GM10248 (cell line): ENCODE results near the gene CCDC175.

Experiments
- CTCF ChIA-PET: fragments of 300-600 bp; sonication (Branson Sonifier 250); formaldehyde crosslinking; extraction: SDS; loops from one replicate; lab custom pipeline; 2021; ENCODE audit warnings: antibody characterized with exemption; lab: Yijun Ruan, JAX
- POLR2A ChIA-PET: fragments of 350-650 bp; sonication (Branson Sonifier 250); formaldehyde crosslinking; extraction: SDS; loops from one replicate; lab custom pipeline; 2020; ENCODE audit warnings: antibody characterized with exemption; lab: Yijun Ruan, JAX
- DNase-seq: peaks from one replicate; pipeline ENCODE4 v3.0.0; 2012; ENCODE audit errors: extremely low spot score
- TF ChIP-seq, protein P1 (sequence below): IDR thresholded peaks from 2 replicates; pipeline ENCODE4 v1.5.1; 2012; ENCODE audit warnings: mild to moderate bottlenecking, low read depth; ENCODE audit errors: extremely low read depth, missing control alignments, control extremely low read depth

Gene CCDC175

DNA sequence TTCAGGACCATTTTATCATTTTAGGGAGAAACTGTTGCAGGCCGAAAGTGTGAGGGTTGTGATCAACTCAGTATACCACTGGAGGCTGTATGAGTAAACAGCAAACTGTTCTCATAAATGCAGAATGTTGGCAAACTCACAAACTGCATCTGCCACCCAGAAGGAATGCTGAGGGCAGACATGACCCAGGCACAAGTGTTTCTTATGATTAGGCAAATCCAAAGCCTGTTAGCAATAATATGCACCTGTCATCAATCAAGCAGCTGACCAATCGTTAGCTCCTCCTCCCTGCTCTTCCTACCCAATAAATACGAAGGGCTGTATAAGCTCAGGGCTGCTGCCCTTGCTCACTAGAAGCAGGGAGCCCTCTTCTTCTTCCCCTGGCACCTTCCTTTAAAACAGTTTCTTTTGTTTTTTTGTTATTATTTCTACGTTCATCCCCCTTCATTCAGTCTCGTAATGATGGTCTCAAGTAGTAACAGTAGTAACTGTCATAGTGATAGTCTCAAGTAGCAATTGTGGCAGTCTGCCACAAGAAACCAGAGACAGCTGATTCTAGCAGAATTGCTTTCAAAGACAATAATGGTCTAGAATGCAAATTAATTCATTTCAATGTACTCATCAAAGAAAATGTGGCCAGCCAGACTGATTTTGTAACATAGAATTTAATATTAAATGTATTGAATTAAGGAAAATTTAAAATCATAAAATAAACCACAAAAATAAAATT lies 15.2 kb upstream of the CCDC175 start:
- TF ChIP-seq, protein P1, sequence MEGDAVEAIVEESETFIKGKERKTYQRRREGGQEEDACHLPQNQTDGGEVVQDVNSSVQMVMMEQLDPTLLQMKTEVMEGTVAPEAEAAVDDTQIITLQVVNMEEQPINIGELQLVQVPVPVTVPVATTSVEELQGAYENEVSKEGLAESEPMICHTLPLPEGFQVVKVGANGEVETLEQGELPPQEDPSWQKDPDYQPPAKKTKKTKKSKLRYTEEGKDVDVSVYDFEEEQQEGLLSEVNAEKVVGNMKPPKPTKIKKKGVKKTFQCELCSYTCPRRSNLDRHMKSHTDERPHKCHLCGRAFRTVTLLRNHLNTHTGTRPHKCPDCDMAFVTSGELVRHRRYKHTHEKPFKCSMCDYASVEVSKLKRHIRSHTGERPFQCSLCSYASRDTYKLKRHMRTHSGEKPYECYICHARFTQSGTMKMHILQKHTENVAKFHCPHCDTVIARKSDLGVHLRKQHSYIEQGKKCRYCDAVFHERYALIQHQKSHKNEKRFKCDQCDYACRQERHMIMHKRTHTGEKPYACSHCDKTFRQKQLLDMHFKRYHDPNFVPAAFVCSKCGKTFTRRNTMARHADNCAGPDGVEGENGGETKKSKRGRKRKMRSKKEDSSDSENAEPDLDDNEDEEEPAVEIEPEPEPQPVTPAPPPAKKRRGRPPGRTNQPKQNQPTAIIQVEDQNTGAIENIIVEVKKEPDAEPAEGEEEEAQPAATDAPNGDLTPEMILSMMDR: no peak
- ChIA-PET POLR2A (no interaction called here), CTCF (interaction anchor here (2.4 kb wide), 1 partner anchor 14 kb away, joined by 11 read pairs; no protein-coding TSS in a partner anchor)
- no peak for DNase-seq

DNA sequence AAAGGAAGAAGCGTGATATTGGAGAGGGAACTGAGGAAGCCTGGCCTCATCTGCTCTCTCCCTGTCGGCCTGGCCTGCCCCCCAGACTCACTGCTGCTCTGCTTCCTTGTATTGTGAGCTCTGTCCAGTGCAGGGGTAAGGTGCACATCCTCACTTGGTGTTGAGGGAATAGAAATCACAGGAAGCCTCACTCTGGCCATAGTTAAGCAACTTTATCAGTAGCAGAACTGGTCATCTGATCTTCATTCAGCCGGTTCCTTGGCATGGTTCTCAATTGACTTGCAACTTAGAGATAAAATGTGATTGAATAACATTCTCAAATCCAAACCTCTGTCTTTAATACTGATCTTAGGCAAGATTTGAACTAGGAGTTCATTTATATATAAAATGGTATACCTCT lies 11.5 kb upstream of the CCDC175 start:
- POLR2A ChIA-PET: no interaction called here
- CTCF ChIA-PET: no interaction called here
- no peak for DNase-seq
- TF ChIP-seq, protein P1: no peak

DNA sequence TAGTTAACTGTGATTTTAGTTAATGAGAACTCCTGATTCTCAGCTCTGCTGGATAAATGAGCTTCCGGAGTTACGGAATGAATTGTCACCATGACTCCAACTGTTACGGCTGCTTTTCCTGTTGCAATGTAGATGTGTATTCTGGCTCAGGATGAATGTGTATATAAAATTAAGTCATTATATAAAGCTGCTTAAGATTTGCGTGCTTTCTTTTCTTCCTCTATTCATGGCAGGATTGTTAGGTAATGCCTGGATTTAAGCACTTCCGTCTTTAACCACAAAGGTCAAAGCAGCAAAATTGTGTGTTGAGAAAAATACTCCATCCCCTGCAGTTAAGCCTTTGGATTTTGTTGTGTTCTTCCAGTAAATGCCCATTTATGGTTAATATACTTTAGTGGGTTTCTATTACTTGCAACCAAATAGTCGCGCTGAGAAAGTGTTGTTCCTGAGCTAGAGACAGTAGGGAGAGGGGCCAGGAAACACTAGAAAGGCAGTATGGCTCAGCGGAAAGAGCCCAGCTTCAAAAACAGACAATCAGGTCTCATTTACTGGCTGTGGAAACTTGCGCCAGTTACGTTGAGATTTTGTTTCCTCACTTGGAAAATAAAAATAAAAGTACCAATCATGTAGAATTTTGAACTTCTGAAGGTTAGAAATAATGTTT lies 9.4 kb upstream of the CCDC175 start:
- ChIA-PET CTCF (interaction anchor here (2.2 kb wide), 1 partner anchor 9 kb away, joined by 11 read pairs; the partner anchor contains the start of gene CCDC175), POLR2A (no interaction called here)
- no peak for DNase-seq
- TF ChIP-seq, protein P1: no peak

DNA sequence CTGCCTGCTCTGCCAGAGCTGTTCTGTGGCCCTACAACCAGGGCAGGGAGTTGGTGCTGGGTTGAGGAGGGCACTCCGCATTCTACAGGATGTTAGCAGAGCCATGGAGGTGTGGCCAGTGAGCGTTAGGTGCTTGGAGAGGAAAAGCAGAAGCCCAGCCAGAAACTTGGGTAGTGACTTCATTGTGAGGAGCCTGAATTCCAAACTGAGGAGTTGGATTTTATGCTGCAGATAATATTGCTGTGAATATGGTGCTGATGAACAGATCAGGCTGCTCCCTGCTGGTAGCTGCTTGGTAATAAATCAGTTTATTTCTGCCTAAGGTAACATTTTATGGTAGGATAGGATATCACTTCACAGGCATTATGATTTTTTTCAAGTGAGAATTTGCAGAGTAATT lies 7.1 kb upstream of the CCDC175 start:
- no peak for DNase-seq
- TF ChIP-seq, protein P1: no peak
- CTCF ChIA-PET: interaction anchor here (0.8 to 1.5 kb wide), 3 partner anchors 8 to 45 kb away, joined by 3 read pairs; no protein-coding TSS in a partner anchor
- POLR2A ChIA-PET: no interaction called here

DNA sequence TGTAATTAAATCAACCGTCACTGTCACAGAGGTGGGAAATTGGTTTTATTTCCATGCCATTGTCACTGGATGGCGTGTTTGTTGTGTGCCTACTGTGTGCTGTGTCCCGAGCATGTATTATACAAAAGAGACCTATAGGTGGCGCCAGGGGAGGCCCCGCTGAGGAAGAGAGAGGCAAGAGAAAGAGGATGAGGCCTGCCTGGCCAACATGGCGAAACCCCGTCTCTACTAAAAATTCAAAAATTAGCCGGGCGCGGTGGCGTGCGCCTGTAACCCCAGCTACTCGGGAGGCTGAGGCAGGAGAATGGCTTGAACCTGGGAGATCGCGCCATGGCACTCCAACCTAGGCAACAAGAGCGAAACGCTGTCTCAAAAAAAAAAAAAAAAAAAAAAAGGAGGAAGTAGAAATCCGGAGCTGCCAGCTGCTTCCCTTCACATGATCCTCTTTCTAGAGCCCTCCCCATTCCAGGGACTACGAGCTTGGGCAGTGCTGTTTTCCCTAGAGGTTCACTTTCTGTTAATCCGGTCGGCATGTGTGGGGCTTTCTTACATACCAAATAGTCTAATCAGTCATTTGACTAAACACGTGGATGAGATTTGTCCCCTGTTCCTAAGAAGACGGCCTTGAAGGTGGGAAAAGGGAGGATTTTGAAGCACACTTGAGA lies 6.4 kb upstream of the CCDC175 start:
- CTCF ChIA-PET: interaction anchor here (0.8 kb wide), 1 partner anchor 44 kb away, joined by 3 read pairs; no protein-coding TSS in a partner anchor
- POLR2A ChIA-PET: no interaction called here
- DNase-seq: no peak
- TF ChIP-seq, protein P1: no peak

DNA sequence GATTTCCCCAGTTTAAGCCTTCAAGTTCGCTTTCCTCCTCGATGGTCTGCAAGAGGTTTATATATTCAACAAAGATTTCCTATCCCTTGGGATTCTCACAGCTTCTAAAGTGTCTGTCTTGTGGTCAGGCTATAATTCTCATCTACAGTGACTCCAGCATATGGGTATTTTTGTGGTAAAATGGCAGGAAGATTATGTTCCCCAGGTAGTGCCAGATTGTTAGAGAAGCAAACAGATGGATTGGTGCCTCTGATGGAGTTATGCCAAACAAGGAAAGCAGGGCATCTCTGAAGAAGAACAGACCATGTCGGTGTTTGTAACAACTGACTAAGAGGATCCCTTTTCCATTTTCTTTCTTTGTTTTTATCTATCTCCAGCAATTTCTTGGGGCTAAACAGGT lies 5.5 kb upstream of the CCDC175 start:
- CTCF ChIA-PET: no interaction called here
- DNase-seq: no peak
- POLR2A ChIA-PET: no interaction called here
- TF ChIP-seq, protein P1: no peak
